Measurements from ENCODE around the gene DMD. TPM values are rescaled to one million over a fixed set of nuclear protein-coding genes. Genes with fewer than 3 reads are reported as not detected.

Gene DMD
- total RNA-seq, 1 experiment from 2014 or later: 19.3 TPM

DNA sequence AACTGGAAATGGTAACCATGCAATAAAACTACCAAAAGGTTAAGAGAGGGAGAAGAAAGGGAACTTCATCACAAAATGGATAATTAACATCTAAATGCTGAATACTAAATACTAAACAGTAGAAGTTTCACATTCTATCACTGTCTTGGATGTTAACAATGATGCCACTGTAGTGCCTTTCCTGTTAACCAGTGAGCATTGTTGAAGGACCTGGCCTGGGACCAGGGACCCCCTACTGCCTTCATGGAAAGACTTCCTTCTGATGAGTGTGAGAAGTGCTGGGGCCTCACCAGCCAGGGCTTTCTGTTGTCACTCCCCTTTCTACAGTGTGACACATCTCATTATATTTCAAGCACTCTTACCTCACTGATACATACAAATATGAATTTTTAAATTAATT is 1400.2 kb downstream of the DMD start:
- no peak overlapping the region for H3K27ac Mint-ChIP-seq (ENCODE audit: low read depth, unreplicated experiment)
- no peak overlapping the region for H3K4me3 Mint-ChIP-seq (ENCODE audit: unreplicated experiment)
- H3K36me3 Mint-ChIP-seq (ENCODE audit: insufficient read depth, unreplicated experiment): no peaks in the 10 kb centered on the region
- no peak for DNase-seq (ENCODE audit: unreplicated experiment)
- intact Hi-C loops (cut with micrococcal nuclease): no loop called here
- CTCF ChIA-PET: no interaction called here
- POLR2A ChIA-PET: no interaction called here
- no peaks in the 10 kb centered on the region for H3K4me1 Mint-ChIP-seq (ENCODE audit: insufficient read depth, unreplicated experiment)
- BruUV-seq (replicated peaks): no TSS peak
- peaks cover 5% of the 10 kb centered on the region for H3K9me3 Mint-ChIP-seq (ENCODE audit: unreplicated experiment)
- TF ChIP-seq, protein P1, sequence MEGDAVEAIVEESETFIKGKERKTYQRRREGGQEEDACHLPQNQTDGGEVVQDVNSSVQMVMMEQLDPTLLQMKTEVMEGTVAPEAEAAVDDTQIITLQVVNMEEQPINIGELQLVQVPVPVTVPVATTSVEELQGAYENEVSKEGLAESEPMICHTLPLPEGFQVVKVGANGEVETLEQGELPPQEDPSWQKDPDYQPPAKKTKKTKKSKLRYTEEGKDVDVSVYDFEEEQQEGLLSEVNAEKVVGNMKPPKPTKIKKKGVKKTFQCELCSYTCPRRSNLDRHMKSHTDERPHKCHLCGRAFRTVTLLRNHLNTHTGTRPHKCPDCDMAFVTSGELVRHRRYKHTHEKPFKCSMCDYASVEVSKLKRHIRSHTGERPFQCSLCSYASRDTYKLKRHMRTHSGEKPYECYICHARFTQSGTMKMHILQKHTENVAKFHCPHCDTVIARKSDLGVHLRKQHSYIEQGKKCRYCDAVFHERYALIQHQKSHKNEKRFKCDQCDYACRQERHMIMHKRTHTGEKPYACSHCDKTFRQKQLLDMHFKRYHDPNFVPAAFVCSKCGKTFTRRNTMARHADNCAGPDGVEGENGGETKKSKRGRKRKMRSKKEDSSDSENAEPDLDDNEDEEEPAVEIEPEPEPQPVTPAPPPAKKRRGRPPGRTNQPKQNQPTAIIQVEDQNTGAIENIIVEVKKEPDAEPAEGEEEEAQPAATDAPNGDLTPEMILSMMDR (IDR thresholded peaks at IDR 0.05; ENCODE audit: unreplicated experiment): no peak
- H3K27me3 Mint-ChIP-seq (ENCODE audit: insufficient read depth, unreplicated experiment): peaks cover 11% of the 10 kb centered on the region

DNA sequence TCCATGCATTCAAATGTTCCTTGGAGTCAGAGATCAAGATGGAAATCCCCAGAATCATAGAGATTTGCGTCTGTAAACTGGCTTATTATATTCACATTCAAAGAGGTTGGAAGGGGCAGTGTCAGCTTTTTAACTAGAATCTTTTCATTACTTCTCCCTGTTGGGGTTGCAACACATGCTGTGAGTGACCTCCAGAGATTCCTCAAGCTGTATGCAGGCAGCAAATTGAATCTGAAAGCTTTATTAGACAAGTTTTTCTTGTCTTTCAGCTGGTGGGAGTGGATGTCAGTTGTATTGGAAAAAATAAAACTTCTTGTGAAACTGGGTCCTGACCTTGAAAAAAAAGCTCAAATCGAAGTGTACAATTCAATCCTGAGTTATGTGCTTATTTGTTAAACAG is 1403.0 kb downstream of the DMD start:
- POLR2A ChIA-PET: no interaction called here
- Mint-ChIP-seq H3K36me3 (ENCODE audit: insufficient read depth, unreplicated experiment) (peaks cover 7% of the 10 kb centered on the region), H3K27ac (ENCODE audit: low read depth, unreplicated experiment) (no peak overlapping the region), H3K27me3 (ENCODE audit: insufficient read depth, unreplicated experiment) (peaks cover 19% of the 10 kb centered on the region), H3K4me3 (ENCODE audit: unreplicated experiment) (no peak overlapping the region), H3K4me1 (ENCODE audit: insufficient read depth, unreplicated experiment) (no peaks in the 10 kb centered on the region), H3K9me3 (ENCODE audit: unreplicated experiment) (peaks cover 5% of the 10 kb centered on the region)
- TF ChIP-seq, protein P1 (IDR thresholded peaks at IDR 0.05; ENCODE audit: unreplicated experiment): no peak
- CTCF ChIA-PET: no interaction called here
- no peak for DNase-seq (ENCODE audit: unreplicated experiment)
- intact Hi-C loops (cut with micrococcal nuclease): no loop called here
- no TSS peak for BruUV-seq (replicated peaks)

DNA sequence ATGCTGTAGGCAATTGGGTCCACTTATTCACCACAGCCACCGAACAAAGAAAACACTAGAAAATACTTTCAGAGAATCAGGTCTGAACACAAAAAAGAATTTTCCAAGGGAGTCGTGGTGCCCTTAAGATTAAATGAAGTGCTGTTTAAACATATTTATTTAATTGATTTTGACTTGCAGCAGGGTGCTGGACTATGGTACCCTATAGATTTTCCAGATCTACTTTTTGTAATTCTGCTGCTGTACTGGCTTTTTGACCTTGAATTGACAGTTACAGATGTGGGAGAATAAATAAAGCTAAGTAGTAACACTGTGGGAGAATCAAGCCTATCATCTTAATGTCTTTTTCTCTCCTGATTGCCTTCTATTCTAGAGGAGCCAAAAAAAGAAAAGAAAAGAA is 1404.2 kb downstream of the DMD start:
- Mint-ChIP-seq H3K9me3 (ENCODE audit: unreplicated experiment) (no peaks in the 10 kb centered on the region), H3K36me3 (ENCODE audit: insufficient read depth, unreplicated experiment) (peaks cover 7% of the 10 kb centered on the region), H3K4me3 (ENCODE audit: unreplicated experiment) (no peak overlapping the region), H3K27ac (ENCODE audit: low read depth, unreplicated experiment) (no peak overlapping the region), H3K4me1 (ENCODE audit: insufficient read depth, unreplicated experiment) (no peaks in the 10 kb centered on the region), H3K27me3 (ENCODE audit: insufficient read depth, unreplicated experiment) (peaks cover 19% of the 10 kb centered on the region)
- BruUV-seq (replicated peaks): no TSS peak
- no peak for DNase-seq (ENCODE audit: unreplicated experiment)
- intact Hi-C loops (cut with micrococcal nuclease): no loop called here
- CTCF ChIA-PET: no interaction called here
- POLR2A ChIA-PET: no interaction called here
- TF ChIP-seq, protein P1 (IDR thresholded peaks at IDR 0.05; ENCODE audit: unreplicated experiment): no peak

DNA sequence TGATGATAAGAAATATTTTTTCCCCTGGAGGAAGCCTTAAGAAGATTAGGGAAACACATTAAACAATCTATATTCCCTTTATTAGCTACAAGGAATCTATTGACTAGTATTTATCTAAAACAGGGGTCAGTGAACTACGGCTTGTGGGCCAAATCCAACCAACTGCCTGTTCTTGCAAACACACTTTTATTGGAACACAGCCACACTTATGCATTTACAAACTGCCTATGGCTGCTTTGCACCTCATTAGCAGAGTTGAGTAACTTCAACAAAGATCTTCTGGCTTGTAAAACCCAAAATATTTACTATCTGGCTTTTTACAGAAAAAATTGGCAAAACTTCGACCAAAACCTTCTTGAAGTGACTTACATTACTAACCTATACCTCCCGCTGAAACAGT is 1405.6 kb downstream of the DMD start:
- BruUV-seq (replicated peaks): no TSS peak
- ChIA-PET POLR2A (no interaction called here), CTCF (no interaction called here)
- Mint-ChIP-seq H3K27ac (ENCODE audit: low read depth, unreplicated experiment) (no peak overlapping the region), H3K4me3 (ENCODE audit: unreplicated experiment) (no peak overlapping the region), H3K27me3 (ENCODE audit: insufficient read depth, unreplicated experiment) (peaks cover 19% of the 10 kb centered on the region), H3K36me3 (ENCODE audit: insufficient read depth, unreplicated experiment) (peaks cover 7% of the 10 kb centered on the region), H3K4me1 (ENCODE audit: insufficient read depth, unreplicated experiment) (no peaks in the 10 kb centered on the region), H3K9me3 (ENCODE audit: unreplicated experiment) (no peaks in the 10 kb centered on the region)
- TF ChIP-seq, protein P1 (IDR thresholded peaks at IDR 0.05; ENCODE audit: unreplicated experiment): no peak
- intact Hi-C loops (cut with micrococcal nuclease): no loop called here
- no peak for DNase-seq (ENCODE audit: unreplicated experiment)

All from MCF 10A (cell line).